Osteoblast (primary cell): Measurements from ENCODE around the gene ZNF74. TPM values are rescaled to one million over a fixed set of nuclear protein-coding genes. Genes with fewer than 3 reads are reported as not detected.

Experiments
- DNase-seq: peaks from one replicate; pipeline ENCODE4 v3.0.0; 2011; ENCODE audit warnings: low spot score, mixed read lengths; ENCODE audit not compliant: insufficient read length; ENCODE audit errors: missing footprints
- H2AFZ ChIP-seq: 2 replicates; pipeline ENCODE4 v1.6.0; 2011; ENCODE audit warnings: mild to moderate bottlenecking, low read length
- H3K27ac ChIP-seq: 2 replicates; pipeline ENCODE4 v1.5.1; 2011; ENCODE audit warnings: mild to moderate bottlenecking, low read depth, low read length, moderate library complexity
- H3K27me3 ChIP-seq: 2 replicates; pipeline ENCODE4 v1.6.0; 2012; ENCODE audit warnings: mild to moderate bottlenecking, control low read depth, inconsistent platforms, low read length, moderate library complexity; ENCODE audit not compliant: insufficient read depth
- H3K36me3 ChIP-seq: 2 replicates; pipeline ENCODE4 v1.5.1; 2011; ENCODE audit warnings: mild to moderate bottlenecking, low read length, control low read depth, moderate library complexity; ENCODE audit not compliant: insufficient read depth
- H3K4me1 ChIP-seq: 2 replicates; pipeline ENCODE4 v1.5.1; 2011; ENCODE audit warnings: mild to moderate bottlenecking, low read length, control low read depth, moderate library complexity; ENCODE audit not compliant: insufficient read depth
- H3K4me2 ChIP-seq: 2 replicates; pipeline ENCODE4 v1.6.0; 2011; ENCODE audit warnings: mild to moderate bottlenecking, low read length; ENCODE audit not compliant: insufficient read depth
- H3K4me3 ChIP-seq: fragments of 200-600 bp; sonication (generic); 3 replicates; pipeline ENCODE4 v1.5.1; 2012; ENCODE audit warnings: mild to moderate bottlenecking, low read length, inconsistent platforms; ENCODE audit not compliant: insufficient read depth
- H3K79me2 ChIP-seq: 2 replicates; pipeline ENCODE4 v1.6.0; 2012; ENCODE audit warnings: mild to moderate bottlenecking, low read length, control low read depth, inconsistent platforms; ENCODE audit not compliant: insufficient read depth
- H3K9me3 ChIP-seq: 2 replicates; pipeline ENCODE4 v1.5.1; 2011; ENCODE audit warnings: low read depth, low read length, control low read depth
- H4K20me1 ChIP-seq: 2 replicates; pipeline ENCODE4 v1.6.0; 2012; ENCODE audit warnings: mild to moderate bottlenecking, low read length, control low read depth; ENCODE audit not compliant: insufficient read depth
- total RNA-seq: library from RNA; depleted of rRNA; stranded (reverse); fragments of >200 nt; gene quantifications from 2 replicates; pipeline ENCODE4 v1.2.3, GENCODE V29; 2012
- TF ChIP-seq, protein P1 (sequence below): IDR thresholded peaks from 2 replicates; pipeline ENCODE4 v1.5.1; 2011; ENCODE audit warnings: mild to moderate bottlenecking, low read depth, low read length, moderate library complexity; ENCODE audit errors: extremely low read depth

The ZNF74 gene
- total RNA-seq, 1 donor = 13.8 TPM

DNA sequence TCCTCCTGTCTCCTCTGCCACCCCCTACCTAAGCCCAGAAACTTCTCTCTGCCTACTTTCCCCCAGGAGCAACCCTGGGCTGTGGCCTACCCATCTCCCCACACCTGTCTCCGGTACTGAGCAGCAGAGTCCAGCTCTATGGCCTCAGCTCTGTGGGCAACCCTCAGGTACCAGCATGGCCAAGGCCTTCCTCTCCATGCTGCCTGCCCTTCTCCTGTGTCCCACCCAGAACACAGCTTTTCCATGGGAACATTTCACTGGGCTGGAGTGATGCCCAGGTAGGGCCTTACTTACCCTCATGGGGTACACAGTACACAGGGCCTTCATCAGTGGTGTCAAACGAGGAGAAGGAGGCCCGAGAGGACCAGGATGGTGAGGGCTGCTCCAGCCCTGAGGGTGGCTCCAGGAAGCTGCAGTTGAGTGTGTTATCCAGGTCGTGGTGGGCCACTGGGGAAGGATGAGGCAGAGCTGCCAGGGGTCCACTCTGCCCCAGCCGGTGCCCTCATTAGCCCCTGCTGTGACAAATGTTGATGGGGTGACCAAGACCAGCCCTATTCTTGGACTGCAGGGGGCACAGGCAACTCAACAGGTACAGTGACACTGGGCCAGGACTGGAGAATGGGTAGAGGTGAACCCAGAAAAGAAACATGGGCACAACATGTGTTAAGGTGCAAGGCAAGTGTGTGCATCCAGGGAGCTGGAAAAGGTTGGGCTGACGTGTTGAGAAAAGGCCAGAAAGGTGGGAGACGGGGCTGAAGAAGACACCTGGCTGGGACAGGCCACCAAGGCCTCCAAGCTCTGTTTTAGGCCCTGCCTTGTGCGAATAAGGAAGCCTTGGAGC is 33.4 kb downstream of the ZNF74 start:
- peaks cover 50% of the 10 kb centered on the region for H4K20me1 ChIP-seq
- DNase-seq = peak; percentile 84
- no peaks in the 10 kb centered on the region for H3K9me3 ChIP-seq
- H3K4me2 ChIP-seq = no peak overlapping the region
- TF ChIP-seq, protein P1, sequence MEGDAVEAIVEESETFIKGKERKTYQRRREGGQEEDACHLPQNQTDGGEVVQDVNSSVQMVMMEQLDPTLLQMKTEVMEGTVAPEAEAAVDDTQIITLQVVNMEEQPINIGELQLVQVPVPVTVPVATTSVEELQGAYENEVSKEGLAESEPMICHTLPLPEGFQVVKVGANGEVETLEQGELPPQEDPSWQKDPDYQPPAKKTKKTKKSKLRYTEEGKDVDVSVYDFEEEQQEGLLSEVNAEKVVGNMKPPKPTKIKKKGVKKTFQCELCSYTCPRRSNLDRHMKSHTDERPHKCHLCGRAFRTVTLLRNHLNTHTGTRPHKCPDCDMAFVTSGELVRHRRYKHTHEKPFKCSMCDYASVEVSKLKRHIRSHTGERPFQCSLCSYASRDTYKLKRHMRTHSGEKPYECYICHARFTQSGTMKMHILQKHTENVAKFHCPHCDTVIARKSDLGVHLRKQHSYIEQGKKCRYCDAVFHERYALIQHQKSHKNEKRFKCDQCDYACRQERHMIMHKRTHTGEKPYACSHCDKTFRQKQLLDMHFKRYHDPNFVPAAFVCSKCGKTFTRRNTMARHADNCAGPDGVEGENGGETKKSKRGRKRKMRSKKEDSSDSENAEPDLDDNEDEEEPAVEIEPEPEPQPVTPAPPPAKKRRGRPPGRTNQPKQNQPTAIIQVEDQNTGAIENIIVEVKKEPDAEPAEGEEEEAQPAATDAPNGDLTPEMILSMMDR = no peak
- H2AFZ ChIP-seq = no peak overlapping the region
- H3K79me2 ChIP-seq = peaks cover 25% of the 10 kb centered on the region
- peaks cover 33% of the 10 kb centered on the region for H3K36me3 ChIP-seq
- no peak overlapping the region for H3K4me3 ChIP-seq
- H3K27ac ChIP-seq = no peak overlapping the region
- peaks cover 14% of the 10 kb centered on the region for H3K4me1 ChIP-seq
- H3K27me3 ChIP-seq = no peaks in the 10 kb centered on the region

DNA sequence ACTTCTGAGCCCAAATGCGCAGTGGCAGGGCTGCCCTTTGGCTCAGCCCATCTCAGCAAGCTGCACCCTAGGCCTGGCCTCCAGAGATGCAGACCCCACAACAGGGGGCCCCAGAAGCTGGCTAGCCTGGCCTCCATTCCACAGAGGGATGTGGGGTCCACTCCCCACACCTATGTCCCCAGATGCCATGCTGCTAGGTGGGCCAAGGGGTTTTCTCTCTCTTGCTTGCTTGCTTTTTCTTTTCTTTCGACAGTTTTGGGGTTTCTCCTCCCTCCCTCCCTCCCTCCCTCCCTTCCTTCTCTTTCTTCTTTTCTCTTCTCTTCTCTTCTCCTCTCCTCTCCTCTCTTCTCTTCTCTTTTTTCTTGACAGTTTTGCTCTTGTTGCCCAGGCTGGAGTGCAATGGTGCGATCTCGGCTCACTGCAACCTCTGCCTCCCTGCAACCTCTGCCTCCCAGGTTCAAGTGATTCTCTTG is 34.0 kb downstream of the ZNF74 start:
- H3K9me3 ChIP-seq = no peaks in the 10 kb centered on the region
- H3K4me2 ChIP-seq = no peak overlapping the region
- TF ChIP-seq, protein P1 = no peak
- DNase-seq = peak; percentile 86
- peaks cover 33% of the 10 kb centered on the region for H3K36me3 ChIP-seq
- peaks cover 30% of the 10 kb centered on the region for H3K79me2 ChIP-seq
- H3K4me3 ChIP-seq = no peak overlapping the region
- peaks cover 55% of the 10 kb centered on the region for H4K20me1 ChIP-seq
- H2AFZ ChIP-seq = no peak overlapping the region
- H3K27ac ChIP-seq = no peak overlapping the region
- H3K4me1 ChIP-seq = peaks cover 7% of the 10 kb centered on the region
- H3K27me3 ChIP-seq = no peaks in the 10 kb centered on the region

DNA sequence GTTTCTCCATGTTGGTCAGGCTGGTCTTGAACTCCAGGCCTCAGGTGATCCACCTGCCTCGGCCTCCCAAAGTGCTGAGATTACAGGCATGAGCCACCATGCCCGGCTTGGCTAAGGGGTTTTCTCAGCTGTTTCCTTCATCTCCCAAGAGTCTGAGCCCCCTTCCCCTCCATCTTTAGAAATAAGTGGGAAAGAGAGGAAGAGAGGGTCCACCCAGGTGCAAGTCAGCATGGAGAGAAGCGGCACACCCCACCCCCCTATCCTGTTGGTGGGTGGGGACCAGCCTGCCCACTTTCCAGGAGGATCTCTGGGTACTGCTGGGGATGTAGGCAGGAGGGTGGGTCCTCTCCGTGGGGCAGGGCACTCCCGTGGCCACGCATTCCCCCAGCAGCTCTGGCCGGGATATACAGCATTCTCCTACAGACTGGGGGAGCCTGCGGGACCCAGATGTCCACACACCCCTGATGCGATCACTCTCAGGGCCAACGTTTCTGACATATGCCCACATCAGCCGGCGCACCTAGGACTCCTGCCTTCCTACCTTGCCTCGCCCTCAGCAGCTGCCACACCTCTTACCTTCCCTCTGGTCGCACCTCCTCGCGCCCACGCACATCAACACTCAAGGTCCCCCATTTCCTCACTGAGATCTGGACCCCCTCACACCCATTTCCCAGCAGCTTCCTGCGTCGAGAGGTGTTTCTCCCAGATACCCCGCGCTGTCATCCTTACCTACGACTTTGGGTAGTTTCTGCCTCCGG is 34.7 kb downstream of the ZNF74 start:
- TF ChIP-seq, protein P1 = no peak
- H3K36me3 ChIP-seq = peaks cover 33% of the 10 kb centered on the region

More for the DNA sequence above, 34.7 kb downstream of the ZNF74 start:
- Histone ChIP-seq H3K9me3 (no peaks in the 10 kb centered on the region), H3K27ac (no peak overlapping the region), H3K4me3 (no peak overlapping the region), H3K79me2 (peaks cover 37% of the 10 kb centered on the region), H3K27me3 (no peaks in the 10 kb centered on the region), H3K4me2 (no peak overlapping the region), H4K20me1 (peaks cover 58% of the 10 kb centered on the region), H3K4me1 (peaks cover under 1% of the 10 kb centered on the region), H2AFZ (no peak overlapping the region)
- DNase-seq = peak; percentile 87
